IgD-negative memory B cell (primary cell): ENCODE data around the gene BORCS6. TPM values are rescaled to one million over a fixed set of nuclear protein-coding genes. Genes with fewer than 3 reads are reported as not detected.
A peak's percentile ranks its signal among the peaks of the same experiment; 100 is the strongest.
"Not testable (repeated sequence)": the region's sequence is repeated elsewhere in the genome, so short reads cannot be mapped to it uniquely, and the experiment has no call there.

Experiments used
- H3K27ac Mint-ChIP-seq, 3 donors: one replicate each; pipeline ENCODE4 v1.8.0; 2020 to 2022; ENCODE audit warnings: mild to moderate bottlenecking in 3 of 3, mixed read lengths in 3 of 3, moderate library complexity in 1 of 3
- H3K27me3 Mint-ChIP-seq: one replicate; pipeline ENCODE4 v1.8.0; 2021; ENCODE audit warnings: mixed read lengths
- H3K36me3 Mint-ChIP-seq: one replicate; pipeline ENCODE4 v1.8.0; 2020; ENCODE audit warnings: mild to moderate bottlenecking, mixed read lengths
- H3K4me1 Mint-ChIP-seq, 3 donors: one replicate each; pipeline ENCODE4 v1.8.0; 2020 to 2022; ENCODE audit warnings: mixed read lengths in 3 of 3, mild to moderate bottlenecking in 1 of 3
- H3K4me3 Mint-ChIP-seq, 4 donors: one replicate each; pipeline ENCODE4 v1.8.0; 2020 to 2022; ENCODE audit warnings: mild to moderate bottlenecking in 4 of 4, mixed read lengths in 4 of 4, moderate library complexity in 3 of 4
- H3K9me3 Mint-ChIP-seq, 3 donors: one replicate each; pipeline ENCODE4 v1.8.0; 2020 to 2021; ENCODE audit warnings: mixed read lengths in 3 of 3, mild to moderate bottlenecking in 1 of 3
- polyA plus RNA-seq: library from polyadenylated mRNA; unstranded; fragments of 300-500 nt; fragmentation: Illumina TruSeq; gene quantifications from one replicate; pipeline ENCODE4 v1.2.3, GENCODE V29; 2021

BORCS6 gene
- polyA plus RNA-seq, 1 donor from 2014 or later: 30.0 TPM

DNA sequence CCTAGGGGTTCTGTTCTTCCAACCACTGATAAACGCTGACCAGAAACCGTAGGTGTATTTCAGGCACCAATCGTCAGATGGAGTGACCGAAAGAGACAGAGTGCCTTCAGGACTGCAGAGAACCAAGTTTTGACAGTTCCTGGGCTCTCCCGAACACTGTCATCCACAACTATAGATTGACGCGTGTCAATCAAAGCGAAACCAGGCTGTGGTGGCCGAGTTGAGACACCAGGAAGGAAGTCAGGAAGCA is 32.3 kb upstream of the BORCS6 start:
- peak overlapping the region; percentile 98 to 100 (median 100) for H3K27ac Mint-ChIP-seq
- H3K36me3 Mint-ChIP-seq: peaks cover 5% of the 10 kb centered on the region
- peaks cover 0 to 3% (median 0%) of the 10 kb centered on the region in 3 donors for H3K9me3 Mint-ChIP-seq
- H3K4me3 Mint-ChIP-seq: peak overlapping the region; percentile 91 to 99 (median 98)
- peaks cover 35 to 47% (median 38%) of the 10 kb centered on the region in 3 donors for H3K4me1 Mint-ChIP-seq
- H3K27me3 Mint-ChIP-seq: peaks cover 1% of the 10 kb centered on the region

DNA sequence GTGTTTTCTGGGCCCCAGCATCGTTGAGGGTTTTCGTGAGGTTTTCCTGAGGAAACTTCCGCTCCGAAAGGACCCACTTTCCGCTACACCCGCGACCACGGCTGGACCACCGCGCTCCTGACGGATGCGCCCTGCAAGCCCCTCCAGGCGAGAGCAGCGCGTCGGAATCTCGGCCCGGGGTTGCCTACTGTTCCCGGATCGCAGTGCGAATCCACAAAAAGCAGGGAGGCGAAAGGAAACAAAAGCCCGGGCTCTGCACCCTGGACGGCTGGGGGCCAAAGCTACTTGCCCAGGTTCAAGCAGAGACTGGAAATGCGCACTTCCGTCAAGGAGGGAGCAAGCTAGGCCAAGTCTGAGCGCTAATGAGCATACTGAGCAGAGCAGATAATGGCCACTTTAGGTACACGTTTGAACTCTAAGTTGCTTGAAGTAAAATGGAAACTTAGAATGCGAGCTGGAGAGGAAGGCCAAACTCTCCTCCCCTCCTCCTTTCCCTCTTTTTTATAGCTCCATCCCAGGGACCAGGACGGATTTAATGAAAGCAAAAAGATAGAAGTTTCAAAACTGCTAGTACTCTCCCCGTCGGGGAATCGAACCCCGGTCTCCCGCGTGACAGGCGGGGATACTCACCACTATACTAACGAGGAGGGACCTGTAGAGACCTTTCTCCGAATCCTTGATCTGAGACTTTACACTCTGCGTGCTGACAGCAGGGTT is 31.8 kb upstream of the BORCS6 start:
- Mint-ChIP-seq H3K27me3 (peaks cover 1% of the 10 kb centered on the region), H3K36me3 (peaks cover 5% of the 10 kb centered on the region), H3K9me3 (peaks cover 0 to 3% (median 0%) of the 10 kb centered on the region in 3 donors), H3K4me3 (peak overlapping the region; percentile 91 to 99 (median 98)), H3K27ac (peak overlapping the region; percentile 98 to 100 (median 100)), H3K4me1 (peaks cover 32 to 42% (median 33%) of the 10 kb centered on the region in 3 donors)

DNA sequence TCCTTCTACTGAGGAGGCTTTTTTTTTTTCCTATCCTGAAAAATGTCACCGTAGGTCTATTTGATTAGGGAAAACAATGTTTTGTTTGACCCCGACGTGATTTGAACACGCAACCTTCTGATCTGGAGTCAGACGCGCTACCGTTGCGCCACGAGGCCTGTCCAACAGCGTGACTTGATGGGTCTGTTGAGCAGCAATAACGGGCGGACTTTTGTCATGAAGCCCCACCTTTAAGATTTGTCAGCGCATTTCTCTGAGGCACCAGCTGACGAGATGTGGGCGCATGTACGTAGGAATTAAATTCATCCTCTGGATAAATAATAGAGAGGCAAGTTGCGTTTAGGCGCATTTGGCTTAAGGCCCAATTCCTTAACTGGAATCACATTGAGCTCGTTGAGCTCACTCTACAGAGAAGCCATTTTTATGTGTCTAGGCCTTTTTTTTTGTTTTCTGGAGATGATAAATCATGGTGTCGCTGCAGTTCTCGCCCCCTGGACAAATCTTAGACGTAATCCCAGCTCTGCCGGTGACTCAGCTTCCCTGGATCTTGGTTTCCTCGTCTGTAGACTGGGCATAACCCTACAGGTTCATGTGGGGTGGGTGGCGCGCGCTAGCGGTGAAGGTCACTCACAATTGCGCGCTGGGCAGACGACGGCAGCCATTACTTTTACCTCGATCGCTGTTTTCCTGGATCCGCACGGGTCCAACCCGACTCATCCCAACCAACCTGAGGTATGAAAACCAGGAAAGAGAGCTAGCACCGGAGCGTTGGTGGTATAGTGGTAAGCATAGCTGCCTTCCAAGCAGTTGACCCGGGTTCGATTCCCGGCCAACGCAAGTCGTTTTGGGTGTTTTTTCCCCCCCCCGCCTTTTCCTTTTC is 31.0 kb upstream of the BORCS6 start:
- H3K36me3 Mint-ChIP-seq: peaks cover 5% of the 10 kb centered on the region
- H3K9me3 Mint-ChIP-seq: peaks cover 0 to 3% (median 0%) of the 10 kb centered on the region in 3 donors
- H3K27ac Mint-ChIP-seq: peak overlapping the region; percentile 98 to 100 (median 100)
- H3K4me1 Mint-ChIP-seq: peaks cover 25 to 35% (median 26%) of the 10 kb centered on the region in 3 donors
- H3K4me3 Mint-ChIP-seq: peak overlapping the region; percentile 91 to 99 (median 98)
- peaks cover 1% of the 10 kb centered on the region for H3K27me3 Mint-ChIP-seq

DNA sequence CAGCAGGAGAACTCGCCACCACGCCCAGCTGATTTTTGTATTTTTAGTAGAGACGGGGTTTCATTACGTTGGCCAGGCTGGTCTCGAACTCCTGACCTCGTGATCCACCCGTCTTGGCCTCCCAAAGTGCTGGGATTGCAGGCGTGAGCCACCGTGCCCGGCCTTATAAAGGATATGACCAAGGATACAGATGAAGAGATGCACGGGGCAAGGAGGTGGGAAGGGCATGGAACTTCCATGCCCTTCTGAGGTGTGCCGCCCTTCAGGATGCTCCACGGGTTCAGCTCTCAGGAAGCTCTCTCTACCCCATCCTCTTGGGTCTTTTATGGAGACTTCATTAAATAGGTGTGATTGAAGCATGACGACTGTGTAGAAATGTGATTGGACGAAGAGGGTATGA is 24.0 kb upstream of the BORCS6 start:
- H3K9me3 Mint-ChIP-seq, H3K27me3 Mint-ChIP-seq, H3K36me3 Mint-ChIP-seq: not testable (repeated sequence)
- Mint-ChIP-seq H3K4me3 (peak overlapping the region in 2 of 4 donors; percentile 17 to 55), H3K27ac (peak overlapping the region in 2 of 3 donors; percentile 43 to 67), H3K4me1 (peaks cover 11 to 12% (median 11%) of the 10 kb centered on the region in 3 donors)

DNA sequence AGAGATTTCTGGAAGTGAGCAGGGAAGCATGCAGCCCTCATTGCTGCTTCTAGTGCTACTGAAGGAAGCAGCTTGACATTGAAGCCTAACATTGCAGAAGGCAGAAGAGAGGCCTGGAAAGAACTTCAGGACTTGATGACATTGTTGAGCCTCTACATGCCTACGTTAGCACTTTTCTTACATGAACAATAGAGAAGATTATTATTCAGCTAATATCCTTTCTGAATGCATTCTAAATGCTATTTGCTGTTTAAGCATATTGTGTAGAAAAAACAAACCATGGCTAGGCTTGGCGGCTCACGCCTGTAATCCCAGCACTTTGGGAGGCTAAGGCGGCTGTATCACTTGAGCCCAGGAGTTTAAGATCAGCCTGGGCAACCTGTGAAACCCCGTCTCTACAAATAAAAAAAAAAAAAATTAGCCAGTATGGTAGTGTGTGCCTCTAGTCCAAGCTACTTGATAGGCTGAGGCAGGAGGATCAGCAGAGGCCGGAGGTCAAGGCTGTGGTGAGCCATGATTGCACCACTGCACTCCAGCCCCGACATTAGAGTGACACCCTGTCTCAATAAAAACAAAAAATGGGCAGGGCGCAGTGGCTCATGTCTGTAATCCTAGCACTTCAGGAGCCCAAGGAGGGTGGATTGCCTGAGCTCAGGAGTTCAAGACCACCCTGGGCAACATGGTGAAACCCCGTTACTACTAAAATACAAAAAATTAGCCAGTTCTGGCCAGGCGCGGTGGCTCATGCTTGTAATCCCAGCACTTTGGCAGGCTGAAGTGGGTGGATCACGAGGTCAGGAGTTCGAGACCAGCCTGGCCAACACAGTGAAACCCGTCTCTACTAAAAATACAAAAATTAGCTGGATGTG is 22.6 kb upstream of the BORCS6 start:
- peaks cover 11 to 12% (median 11%) of the 10 kb centered on the region in 3 donors for H3K4me1 Mint-ChIP-seq
- H3K36me3 Mint-ChIP-seq: peaks cover 3% of the 10 kb centered on the region
- peak overlapping the region in 1 of 3 donors; percentile 67 for H3K27ac Mint-ChIP-seq
- peak overlapping the region in 2 of 4 donors; percentile 28 to 81 for H3K4me3 Mint-ChIP-seq
- H3K27me3 Mint-ChIP-seq: no peaks in the 10 kb centered on the region
- no peaks in the 10 kb centered on the region for H3K9me3 Mint-ChIP-seq

DNA sequence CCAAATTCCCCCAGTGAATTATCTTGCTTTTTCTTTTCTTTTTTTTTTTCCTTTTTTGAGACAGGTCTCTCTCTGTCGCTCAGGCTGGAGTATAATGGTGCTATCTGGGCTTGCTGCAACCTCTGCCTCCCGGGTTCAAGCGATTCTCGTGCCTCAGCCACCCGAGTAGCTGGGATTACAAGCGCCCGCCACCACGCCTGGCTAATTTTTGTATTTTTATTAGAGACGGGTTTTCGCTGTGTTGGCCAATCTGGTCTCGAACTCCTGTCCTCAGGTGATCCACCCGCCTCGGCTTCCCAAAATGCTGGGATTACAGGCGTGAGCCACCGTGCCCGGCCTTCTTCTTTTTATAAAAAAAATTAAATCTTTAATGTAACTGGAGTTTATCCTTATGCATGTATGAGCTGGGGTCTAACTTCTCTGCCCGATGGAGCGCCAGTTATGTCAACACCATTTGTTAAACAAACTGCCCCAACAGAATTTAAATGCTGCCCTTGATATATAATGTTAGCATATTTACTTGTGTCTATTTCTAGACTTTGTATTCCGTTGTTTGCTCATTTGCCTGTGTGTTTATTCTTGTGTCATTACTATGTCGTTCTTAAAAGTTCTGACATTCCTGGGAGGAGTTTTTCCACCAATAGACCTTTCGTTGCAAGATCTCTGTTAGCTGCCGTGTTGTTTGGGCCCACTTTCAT is 20.9 kb upstream of the BORCS6 start:
- peaks cover 2% of the 10 kb centered on the region for H3K36me3 Mint-ChIP-seq
- peaks cover 11 to 14% (median 12%) of the 10 kb centered on the region in 3 donors for H3K4me1 Mint-ChIP-seq
- H3K27me3 Mint-ChIP-seq: no peaks in the 10 kb centered on the region
- peak overlapping the region; percentile 81 to 99 (median 96) for H3K4me3 Mint-ChIP-seq
- peak overlapping the region; percentile 70 to 97 (median 94) for H3K27ac Mint-ChIP-seq
- no peaks in the 10 kb centered on the region for H3K9me3 Mint-ChIP-seq

DNA sequence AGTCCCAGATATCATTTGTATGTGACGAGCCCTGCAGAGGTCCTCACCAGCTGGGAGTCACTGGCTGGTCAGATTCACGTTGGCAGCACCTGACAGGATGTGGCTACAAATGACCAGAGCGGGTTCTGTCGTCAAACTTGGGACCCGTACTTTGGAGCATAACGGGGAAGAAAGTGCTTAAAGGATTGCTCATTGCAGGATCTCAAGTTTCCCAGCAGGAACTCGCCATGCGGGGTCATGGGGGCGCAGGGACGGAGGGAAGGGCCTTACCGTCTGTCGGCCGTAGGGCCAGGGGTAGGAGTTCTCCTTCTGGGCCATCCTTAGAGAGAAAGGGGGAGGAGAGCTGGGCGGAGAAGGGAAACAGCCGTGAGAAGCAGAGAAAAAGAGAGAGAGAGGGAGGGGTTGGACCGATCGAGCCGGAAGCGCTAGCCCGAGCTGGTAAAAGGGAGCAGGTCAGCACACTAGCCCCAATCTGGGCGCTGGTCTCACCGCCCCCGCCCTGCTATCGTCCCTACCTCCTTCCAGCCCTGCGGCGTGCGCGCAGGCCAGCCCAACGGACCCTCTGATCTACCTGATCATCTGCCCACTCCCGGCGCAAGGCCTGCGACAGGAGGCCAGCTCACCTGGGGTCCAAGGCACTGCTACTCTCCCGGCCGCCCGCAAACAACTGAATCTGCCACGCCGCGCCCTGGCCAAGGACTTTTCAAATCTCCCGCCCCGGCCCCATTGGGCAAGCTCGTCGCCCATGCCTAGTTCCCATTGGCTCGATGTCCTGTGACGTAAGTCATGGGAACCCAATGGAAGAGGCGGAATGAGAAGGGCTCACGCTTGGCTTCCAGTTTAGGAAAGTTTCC is 20.2 kb upstream of the BORCS6 start, which contains the start of gene AURKB:
Gene AURKB (minus strand): TSS at position 669 of the 854 bp plus-strand sequence. CDS start 351 bp downstream, at position 318.
- Mint-ChIP-seq H3K9me3 (no peaks in the 10 kb centered on the region), H3K4me3 (peak within 1 kb of the TSS; percentile 81 to 99 (median 96))

DNA sequence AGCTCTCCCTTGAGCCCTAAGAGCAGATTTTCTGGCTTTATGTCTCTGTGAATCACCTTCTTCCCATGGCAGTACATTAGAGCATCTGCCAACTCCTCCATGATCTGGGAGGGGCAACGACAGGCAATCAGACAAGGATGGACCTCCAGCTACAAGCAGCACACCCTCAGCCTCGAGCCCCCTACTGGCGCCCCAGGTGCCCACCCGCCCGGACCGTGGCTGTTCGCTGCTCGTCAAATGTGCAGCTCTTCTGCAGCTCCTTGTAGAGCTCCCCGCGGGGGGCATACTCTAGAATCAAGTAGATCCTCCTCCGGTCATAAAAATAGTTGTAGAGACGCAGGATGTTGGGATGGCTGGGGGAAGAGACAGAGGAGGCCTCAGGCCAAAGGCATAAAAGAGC is 16.6 kb upstream of the BORCS6 start:
- Mint-ChIP-seq H3K27me3 (no peaks in the 10 kb centered on the region), H3K4me3 (peak overlapping the region in 1 of 4 donors; percentile 35), H3K4me1 (peaks cover 12 to 14% (median 14%) of the 10 kb centered on the region in 3 donors), H3K9me3 (no peaks in the 10 kb centered on the region), H3K27ac (peak overlapping the region in 1 of 3 donors; percentile 24), H3K36me3 (peaks cover 2% of the 10 kb centered on the region)

More for the DNA sequence above, 20.2 kb upstream of the BORCS6 start, which contains the start of gene AURKB:
- H3K27ac Mint-ChIP-seq: peak within 1 kb of the TSS; percentile 70 to 97 (median 94)
- H3K36me3 Mint-ChIP-seq: peaks cover 2% of the 10 kb centered on the region
- H3K4me1 Mint-ChIP-seq: peaks cover 11 to 14% (median 12%) of the 10 kb centered on the region in 3 donors
- no peaks in the 10 kb centered on the region for H3K27me3 Mint-ChIP-seq

DNA sequence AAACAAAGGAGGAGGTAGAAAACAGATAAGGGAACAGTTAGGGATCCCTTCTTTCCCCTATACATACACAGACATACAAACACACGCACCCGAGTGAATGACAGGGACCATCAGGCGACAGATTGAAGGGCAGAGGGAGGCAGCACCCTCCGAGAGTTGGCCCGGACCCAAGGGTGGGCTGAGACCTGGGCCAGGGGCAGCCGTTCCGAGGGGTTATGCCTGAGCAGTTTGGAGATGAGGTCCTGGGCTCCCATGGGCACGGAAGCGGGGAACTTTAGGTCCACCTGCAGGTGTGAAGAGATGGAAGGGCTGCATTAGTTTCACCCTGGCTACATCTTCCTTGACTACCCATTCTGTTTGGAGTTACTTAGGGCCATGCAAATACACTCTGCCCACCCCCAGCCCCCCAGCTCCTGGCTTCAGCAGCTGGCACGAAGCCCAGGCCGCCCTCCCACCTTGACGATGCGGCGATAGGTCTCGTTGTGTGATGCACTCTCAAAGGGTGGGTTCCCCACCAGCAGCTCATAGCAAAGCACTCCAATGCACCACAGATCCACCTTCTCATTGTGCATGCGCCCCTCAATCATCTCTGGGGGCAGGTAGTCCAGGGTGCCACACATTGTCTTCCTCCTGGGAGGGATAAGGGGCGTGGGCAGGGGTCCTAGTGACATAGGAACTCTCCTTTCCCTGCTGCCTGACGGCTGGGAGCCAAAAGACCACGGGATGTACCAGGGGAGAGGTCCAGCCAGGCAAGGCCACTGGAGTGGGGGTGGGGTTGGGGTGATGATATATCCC is 15.0 kb upstream of the BORCS6 start:
- H3K4me3 Mint-ChIP-seq: no peak overlapping the region
- H3K27me3 Mint-ChIP-seq: no peaks in the 10 kb centered on the region
- no peaks in the 10 kb centered on the region for H3K9me3 Mint-ChIP-seq
- peak overlapping the region in 2 of 3 donors; percentile 46 to 69 for H3K27ac Mint-ChIP-seq
- peaks cover 5 to 7% (median 6%) of the 10 kb centered on the region in 3 donors for H3K4me1 Mint-ChIP-seq
- peaks cover 2% of the 10 kb centered on the region for H3K36me3 Mint-ChIP-seq

DNA sequence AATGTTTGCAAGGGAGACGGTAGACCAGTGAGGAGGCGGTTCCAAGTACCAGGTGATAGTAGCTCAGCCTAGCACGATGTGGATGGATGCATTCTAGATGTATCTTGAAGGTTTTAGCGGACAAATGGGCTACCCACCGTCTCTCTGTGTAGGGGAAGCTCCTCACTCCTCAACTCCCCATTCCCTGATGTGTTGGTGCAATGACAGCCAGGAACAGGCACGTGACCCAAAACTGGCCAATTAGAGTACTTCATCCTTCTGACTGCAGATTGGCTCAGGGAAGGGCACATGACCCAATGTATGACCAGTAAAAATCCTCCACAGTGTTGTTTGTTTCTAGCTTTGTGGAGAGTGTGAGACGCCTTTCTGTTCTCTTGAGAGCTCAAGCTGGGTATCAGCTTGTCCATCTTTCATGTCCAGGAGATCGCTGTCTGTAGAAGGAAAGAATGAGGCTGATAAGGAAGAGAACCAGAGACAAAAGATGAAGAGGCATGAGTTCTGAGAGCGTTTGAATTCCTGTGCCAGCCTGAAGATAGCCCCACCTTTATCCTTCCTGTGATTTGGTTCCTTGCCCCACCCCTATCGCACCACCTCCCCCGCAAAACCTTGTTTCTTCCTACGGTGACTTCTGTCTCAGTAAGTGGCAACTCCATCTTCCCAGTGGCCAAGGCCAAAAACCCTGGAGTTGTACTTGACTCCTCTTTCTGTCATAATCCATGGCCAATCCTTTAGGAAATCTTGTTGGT is 2.3 kb upstream of the BORCS6 start:
- no peaks in the 10 kb centered on the region for H3K9me3 Mint-ChIP-seq
- H3K4me1 Mint-ChIP-seq: peaks cover 13 to 17% (median 16%) of the 10 kb centered on the region in 3 donors
- no peak overlapping the region for H3K4me3 Mint-ChIP-seq
- no peaks in the 10 kb centered on the region for H3K27me3 Mint-ChIP-seq
- no peak overlapping the region for H3K27ac Mint-ChIP-seq
- no peaks in the 10 kb centered on the region for H3K36me3 Mint-ChIP-seq

DNA sequence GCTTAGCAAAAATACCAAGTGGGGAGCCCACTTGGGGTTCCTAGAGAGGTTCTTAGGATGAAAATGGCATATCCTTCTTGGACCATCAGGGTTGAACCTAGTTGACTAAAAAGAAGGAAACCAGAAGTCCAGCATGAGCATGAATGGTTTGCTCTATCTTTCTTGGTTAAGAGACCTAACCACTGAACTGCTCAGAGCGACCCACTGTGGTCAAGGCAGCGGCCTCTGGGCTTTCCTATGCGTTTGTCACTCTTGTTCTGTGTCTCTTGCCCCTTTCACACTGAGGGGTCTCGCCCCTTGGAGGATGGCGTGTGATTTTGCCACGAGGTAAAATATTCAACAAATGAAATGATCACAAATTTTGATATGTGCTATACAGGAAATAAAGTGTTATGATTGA is 526 bp upstream of the BORCS6 start:
- no peaks in the 10 kb centered on the region for H3K9me3 Mint-ChIP-seq
- peaks cover 5 to 9% (median 9%) of the 10 kb centered on the region in 3 donors for H3K4me1 Mint-ChIP-seq
- peak overlapping the region; percentile 85 to 95 (median 92) for H3K27ac Mint-ChIP-seq
- H3K36me3 Mint-ChIP-seq: no peaks in the 10 kb centered on the region
- no peaks in the 10 kb centered on the region for H3K27me3 Mint-ChIP-seq
- peak overlapping the region in 1 of 4 donors; percentile 2 for H3K4me3 Mint-ChIP-seq
